Glutamatergic neuron (in vitro differentiated cells): ENCODE data around the gene MLST8. TPM values are rescaled to one million over a fixed set of nuclear protein-coding genes. Genes with fewer than 3 reads are reported as not detected.
A peak's percentile ranks its signal among the peaks of the same experiment; 100 is the strongest.

Source experiments
- DNase-seq: peaks from one replicate; pipeline ENCODE4 v3.0.0; 2022
- H3K27ac Mint-ChIP-seq: one replicate; pipeline ENCODE4 v1.8.0; 2020; ENCODE audit warnings: mild to moderate bottlenecking, mixed read lengths, inconsistent platforms; ENCODE audit not compliant: unreplicated experiment
- H3K27me3 Mint-ChIP-seq: one replicate; pipeline ENCODE4 v1.8.0; 2020; ENCODE audit warnings: mild to moderate bottlenecking, moderate library complexity, mixed read lengths, inconsistent platforms; ENCODE audit not compliant: unreplicated experiment
- H3K36me3 Mint-ChIP-seq: one replicate; pipeline ENCODE4 v1.8.0; 2020; ENCODE audit warnings: mild to moderate bottlenecking, mixed read lengths, inconsistent platforms; ENCODE audit not compliant: unreplicated experiment
- H3K4me1 Mint-ChIP-seq: one replicate; pipeline ENCODE4 v1.8.0; 2020; ENCODE audit warnings: mild to moderate bottlenecking, low read depth, mixed read lengths, inconsistent platforms; ENCODE audit not compliant: unreplicated experiment
- H3K4me3 Mint-ChIP-seq: one replicate; pipeline ENCODE4 v1.8.0; 2020; ENCODE audit warnings: mild to moderate bottlenecking, mixed read lengths, inconsistent platforms; ENCODE audit not compliant: unreplicated experiment
- H3K9me3 Mint-ChIP-seq: one replicate; pipeline ENCODE4 v1.8.0; 2020; ENCODE audit warnings: mild to moderate bottlenecking, moderate library complexity, mixed read lengths, inconsistent platforms; ENCODE audit not compliant: unreplicated experiment
- total RNA-seq: library from RNA; stranded (reverse); fragmentation: NEBNext Ultra II Directional; extraction: Animal tissue kit (Norgen Biotek cat#: 25700); gene quantifications from one replicate; pipeline ENCODE4 v1.2.1, GENCODE V29; 2021; ENCODE audit not compliant: unreplicated experiment
- TF ChIP-seq, protein P1 (sequence below): fragments of 200-600 bp; sonication (generic); IDR thresholded peaks from one replicate; pipeline ENCODE4 v1.5.0; 2021; ENCODE audit not compliant: partially characterized antibody, unreplicated experiment

The MLST8 gene
- total RNA-seq, 1 donor from 2014 or later: 57.9 TPM

DNA sequence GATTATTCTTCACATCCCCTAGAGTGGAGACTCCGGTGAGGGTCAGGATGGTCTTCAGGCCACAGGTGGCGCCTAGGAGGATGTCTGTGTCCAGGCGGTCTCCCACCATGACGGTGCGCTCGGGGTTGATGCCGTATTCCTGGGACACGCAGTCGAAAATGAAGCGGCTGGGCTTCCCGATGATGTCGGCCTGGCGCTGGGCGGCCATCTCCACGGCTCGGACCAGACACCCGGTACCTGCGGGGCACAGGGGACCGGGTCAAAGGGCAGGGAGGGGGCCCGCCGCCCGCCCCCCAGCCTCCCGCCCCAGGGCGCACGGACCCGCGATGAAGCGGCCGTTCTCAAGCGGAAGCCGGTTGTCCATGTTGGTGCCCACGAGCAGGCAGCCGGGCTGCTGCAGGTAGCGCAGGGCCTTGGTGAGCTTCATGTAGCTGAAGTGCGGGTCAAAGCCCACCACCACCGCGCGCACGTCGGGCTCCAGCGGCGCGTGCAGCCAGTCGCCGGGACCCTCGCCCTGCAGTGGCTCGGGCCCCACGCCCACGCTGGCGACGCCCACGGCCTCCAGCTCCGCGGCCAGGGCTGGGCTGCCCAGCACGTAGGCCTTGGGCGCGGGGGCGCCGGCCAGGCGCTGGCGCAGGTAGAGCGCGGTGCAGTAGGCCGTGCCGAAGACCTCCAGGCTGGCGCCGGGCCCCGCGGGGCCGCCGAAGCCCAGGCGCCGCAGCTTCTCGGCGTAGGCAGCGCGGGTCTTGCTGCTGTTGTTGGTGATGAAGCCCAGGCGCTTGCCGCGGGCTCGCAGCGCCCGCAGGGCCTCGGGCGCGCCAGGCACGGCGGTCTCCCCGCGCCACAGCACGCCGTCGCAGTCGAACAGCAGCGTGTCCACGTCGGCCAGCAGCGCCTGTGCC is 8.8 kb downstream of the MLST8 start:
- H3K9me3 Mint-ChIP-seq: peaks cover 2% of the 10 kb centered on the region
- H3K36me3 Mint-ChIP-seq: no peaks in the 10 kb centered on the region
- TF ChIP-seq, protein P1, sequence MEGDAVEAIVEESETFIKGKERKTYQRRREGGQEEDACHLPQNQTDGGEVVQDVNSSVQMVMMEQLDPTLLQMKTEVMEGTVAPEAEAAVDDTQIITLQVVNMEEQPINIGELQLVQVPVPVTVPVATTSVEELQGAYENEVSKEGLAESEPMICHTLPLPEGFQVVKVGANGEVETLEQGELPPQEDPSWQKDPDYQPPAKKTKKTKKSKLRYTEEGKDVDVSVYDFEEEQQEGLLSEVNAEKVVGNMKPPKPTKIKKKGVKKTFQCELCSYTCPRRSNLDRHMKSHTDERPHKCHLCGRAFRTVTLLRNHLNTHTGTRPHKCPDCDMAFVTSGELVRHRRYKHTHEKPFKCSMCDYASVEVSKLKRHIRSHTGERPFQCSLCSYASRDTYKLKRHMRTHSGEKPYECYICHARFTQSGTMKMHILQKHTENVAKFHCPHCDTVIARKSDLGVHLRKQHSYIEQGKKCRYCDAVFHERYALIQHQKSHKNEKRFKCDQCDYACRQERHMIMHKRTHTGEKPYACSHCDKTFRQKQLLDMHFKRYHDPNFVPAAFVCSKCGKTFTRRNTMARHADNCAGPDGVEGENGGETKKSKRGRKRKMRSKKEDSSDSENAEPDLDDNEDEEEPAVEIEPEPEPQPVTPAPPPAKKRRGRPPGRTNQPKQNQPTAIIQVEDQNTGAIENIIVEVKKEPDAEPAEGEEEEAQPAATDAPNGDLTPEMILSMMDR: no peak
- H3K4me3 Mint-ChIP-seq: peak overlapping the region; percentile 83
- H3K27ac Mint-ChIP-seq: peak overlapping the region; percentile 18
- H3K27me3 Mint-ChIP-seq: peaks cover 10% of the 10 kb centered on the region
- DNase-seq: no peak
- peaks cover 11% of the 10 kb centered on the region for H3K4me1 Mint-ChIP-seq

DNA sequence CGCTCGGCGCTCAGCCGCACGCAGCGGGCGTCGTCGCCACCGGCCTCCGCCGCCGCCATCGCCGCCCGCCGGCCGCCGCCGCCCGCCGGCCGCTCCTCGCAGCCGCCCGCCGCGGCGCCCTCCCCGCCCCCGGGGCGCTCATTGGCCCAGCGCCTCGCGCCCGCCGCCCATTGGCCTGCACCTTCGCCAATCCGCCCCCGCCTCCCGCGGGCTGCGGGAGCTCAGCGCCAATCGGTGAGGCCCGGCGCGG is 9.4 kb downstream of the MLST8 start, which contains the start of gene PGP:
TSS of gene PGP (minus strand) at position 122 of the 250 bp plus-strand sequence. CDS start at position 59, 63 bp downstream.
- peak within 1 kb of the TSS; percentile 94 for H3K4me3 Mint-ChIP-seq
- peak within 1 kb of the TSS; percentile 96 for H3K27ac Mint-ChIP-seq
- H3K27me3 Mint-ChIP-seq: peaks cover 10% of the 10 kb centered on the region
- peaks cover 11% of the 10 kb centered on the region for H3K4me1 Mint-ChIP-seq
- DNase-seq: no peak
- TF ChIP-seq, protein P1: no peak
- H3K9me3 Mint-ChIP-seq: peaks cover 2% of the 10 kb centered on the region
- H3K36me3 Mint-ChIP-seq: no peaks in the 10 kb centered on the region

DNA sequence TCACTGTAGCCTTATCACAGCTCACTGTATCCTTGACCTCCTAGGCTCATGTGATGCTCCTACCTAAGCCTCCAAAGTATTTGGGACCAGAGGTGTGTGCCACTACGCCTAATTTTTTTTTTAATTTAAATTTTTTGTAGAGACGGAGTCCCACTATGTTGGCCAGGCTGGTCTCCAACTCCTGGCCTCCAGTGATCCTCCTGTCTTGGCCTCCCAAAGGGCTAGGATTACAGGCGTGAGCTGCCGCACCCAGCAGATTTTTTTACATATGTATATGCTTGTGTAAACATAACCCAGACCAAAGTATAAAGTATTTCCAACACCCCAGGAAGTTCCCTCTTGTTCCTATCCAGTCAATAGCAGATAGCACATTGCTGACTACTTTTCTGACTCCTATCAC is 11.1 kb downstream of the MLST8 start:
- Mint-ChIP-seq H3K36me3 (no peaks in the 10 kb centered on the region), H3K27me3 (peaks cover 19% of the 10 kb centered on the region), H3K27ac (no peak overlapping the region), H3K4me3 (peak overlapping the region; percentile 49), H3K4me1 (peaks cover 11% of the 10 kb centered on the region), H3K9me3 (peaks cover 4% of the 10 kb centered on the region)
- no peak for DNase-seq
- TF ChIP-seq, protein P1: no peak

DNA sequence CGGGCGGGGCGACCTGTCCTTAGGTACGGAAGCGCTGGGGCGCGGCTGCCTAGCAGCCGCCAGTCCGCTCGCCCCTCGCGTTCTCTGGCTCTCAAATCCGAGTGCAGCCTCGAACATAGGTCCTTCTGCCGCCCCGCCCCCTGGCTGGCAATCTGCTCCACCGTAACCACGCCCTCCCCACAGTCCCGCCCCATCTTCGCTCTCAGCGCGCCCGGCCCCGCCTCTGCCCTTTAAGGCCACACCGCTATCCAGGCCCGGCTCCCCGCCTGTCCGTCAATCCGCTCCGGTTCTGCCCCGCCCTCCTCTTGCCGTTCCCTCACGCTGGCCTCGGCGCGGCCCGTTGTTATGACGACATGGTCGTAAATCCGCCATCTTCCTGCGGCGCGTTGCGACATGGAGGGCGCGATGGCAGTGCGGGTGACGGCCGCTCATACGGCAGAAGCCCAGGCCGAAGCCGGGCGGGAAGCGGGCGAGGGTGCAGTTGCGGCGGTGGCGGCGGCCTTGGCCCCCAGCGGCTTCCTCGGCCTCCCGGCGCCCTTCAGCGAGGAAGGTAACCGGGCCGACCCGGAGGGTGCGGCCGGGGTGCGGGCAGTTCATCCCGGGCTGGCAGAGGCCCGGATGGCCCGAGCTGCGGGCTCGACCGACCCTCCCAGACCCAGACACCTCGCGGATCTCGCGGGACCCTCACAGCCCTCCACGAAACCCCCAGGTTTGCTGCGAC is 18.1 kb downstream of the MLST8 start, which contains the start of gene E4F1:
TSS of gene E4F1 (plus strand) at position 371 of the 721 bp plus-strand sequence. CDS start at position 394, 23 bp downstream.
- no peaks in the 10 kb centered on the region for H3K36me3 Mint-ChIP-seq
- peak within 1 kb of the TSS; percentile 68 for H3K27ac Mint-ChIP-seq
- peaks cover 14% of the 10 kb centered on the region for H3K27me3 Mint-ChIP-seq
- H3K4me1 Mint-ChIP-seq: peaks cover 3% of the 10 kb centered on the region
- peak; percentile 100 for DNase-seq
- peak within 1 kb of the TSS; percentile 82 for H3K4me3 Mint-ChIP-seq
- TF ChIP-seq, protein P1: no peak
- H3K9me3 Mint-ChIP-seq: peaks cover 7% of the 10 kb centered on the region
